Vagina (tissue), 2 donors: Measurements from ENCODE around the gene FOXO1. TPM values are rescaled to one million over a fixed set of nuclear protein-coding genes. Genes with fewer than 3 reads are reported as not detected.

Source experiments
- DNase-seq, 2 donors: peaks; one replicate each; pipeline ENCODE4 v3.0.0-alpha.2; 2017; ENCODE audit errors: extremely low spot score in 2 of 2
- H3K27ac ChIP-seq: fragments of 200-600 bp; sonication (generic); one replicate; pipeline ENCODE4 v1.5.1; 2019
- H3K27me3 ChIP-seq: fragments of 200-600 bp; sonication (generic); one replicate; pipeline ENCODE4 v1.5.1; 2019
- H3K36me3 ChIP-seq, 2 donors: fragments of 200-600 bp; sonication (generic); one replicate each; pipeline ENCODE4 v1.5.1; 2017 to 2019
- H3K4me1 ChIP-seq: fragments of 200-600 bp; sonication (generic); one replicate; pipeline ENCODE4 v1.5.1; 2019
- H3K4me3 ChIP-seq, 2 donors: fragments of 200-600 bp; sonication (generic); 1 replicate in 1 of 2; 2 replicates in 1 of 2; pipeline ENCODE4 v1.5.1; 2016 to 2019
- H3K9me3 ChIP-seq: fragments of 200-600 bp; sonication (generic); one replicate; pipeline ENCODE4 v1.5.1; 2019
- CTCF ChIP-seq, 3 experiments: fragments of 450-650 bp in 2 of 3; fragments of 200-600 bp in 1 of 3; sonication (generic) in 1 of 3; IDR thresholded peaks; one replicate each; pipeline ENCODE4 v1.5.1; 2017 to 2019; ENCODE audit warnings: antibody characterized with exemption in 3 of 3, mild to moderate bottlenecking in 2 of 3, moderate library complexity in 2 of 3
- POLR2A ChIP-seq, 2 donors: fragments of 450-650 bp; IDR thresholded peaks; one replicate each; pipeline ENCODE4 v1.6.1; 2017; ENCODE audit warnings: antibody characterized with exemption in 2 of 2, mild to moderate bottlenecking in 2 of 2, moderate library complexity in 2 of 2
- POLR2AphosphoS5 ChIP-seq, 2 donors: sonication (generic); formaldehyde crosslinking; IDR thresholded peaks; one replicate each; pipeline ENCODE4 v1.9.0; 2017; ENCODE audit warnings: antibody characterized with exemption in 2 of 2, mild to moderate bottlenecking in 2 of 2, low read depth in 1 of 2; ENCODE audit not compliant: insufficient read depth in 1 of 2
- intact Hi-C: fragments of 100-400 bp; cut with DNase I; formaldehyde crosslinking; loops from one replicate; pipeline ENCODE4 v1.15.1; 2023
- total RNA-seq: library from RNA; depleted of rRNA; stranded (reverse); fragments of >200 nt; gene quantifications from one replicate; pipeline ENCODE4 v1.2.3, GENCODE V29; 2016

FOXO1 gene
- total RNA-seq, 1 donor from 2014 or later = 64.1 TPM

DNA sequence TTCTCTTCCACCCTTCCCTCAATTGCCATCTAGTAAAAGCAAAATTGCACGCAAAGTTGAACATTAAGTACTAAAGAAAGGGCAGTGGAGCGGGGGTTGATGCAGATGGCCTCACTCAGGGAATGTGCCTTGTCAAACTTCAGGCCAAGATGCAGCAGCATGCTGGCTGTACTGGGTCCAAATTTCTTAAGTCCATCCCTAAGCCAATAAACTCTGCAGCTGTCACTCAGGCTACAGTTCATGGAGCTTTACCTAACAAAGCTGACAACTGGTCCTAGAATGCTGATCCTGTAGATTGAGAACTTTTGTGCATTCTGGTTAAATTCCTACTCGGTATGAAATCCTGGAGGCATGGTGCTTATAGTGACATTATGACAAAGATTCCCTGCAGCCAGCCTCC is 88.4 kb downstream of the FOXO1 start:
- Histone ChIP-seq H3K4me1 (peaks cover 75% of the 10 kb centered on the region), H3K27ac (no peak overlapping the region), H3K4me3 (no peak overlapping the region), H3K27me3 (no peaks in the 10 kb centered on the region), H3K36me3 (peaks cover 0 to 6% of the 10 kb centered on the region in 2 donors), H3K9me3 (no peaks in the 10 kb centered on the region)
- intact Hi-C loops = no loop called here
- no peak for DNase-seq
- TF ChIP-seq CTCF (IDR thresholded peaks at IDR 0.05) = no peak
- TF ChIP-seq POLR2A (IDR thresholded peaks at IDR 0.05) = no peak

DNA sequence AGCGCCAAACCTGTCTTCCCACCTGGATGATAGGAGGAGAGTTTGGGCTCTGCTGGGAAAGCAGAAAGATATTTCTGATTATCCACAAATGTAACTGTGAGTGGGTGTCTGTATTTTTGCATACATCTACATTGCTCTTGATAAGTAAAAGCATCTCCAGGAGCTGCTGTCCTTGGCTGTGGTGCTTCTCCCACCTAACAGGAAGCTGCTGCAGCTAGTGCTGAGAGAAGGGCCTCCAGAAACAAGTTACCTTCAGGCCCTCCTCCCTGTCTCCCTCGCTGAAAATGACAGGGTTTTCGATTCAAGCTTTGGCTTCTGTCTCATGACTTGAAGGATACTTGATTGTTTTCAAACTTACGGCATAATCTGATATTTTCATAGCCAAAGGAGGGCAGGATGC is 90.1 kb downstream of the FOXO1 start:
- no peaks in the 10 kb centered on the region for H3K36me3 ChIP-seq
- intact Hi-C loops = no loop called here
- H3K4me1 ChIP-seq = peaks cover 82% of the 10 kb centered on the region

DNA sequence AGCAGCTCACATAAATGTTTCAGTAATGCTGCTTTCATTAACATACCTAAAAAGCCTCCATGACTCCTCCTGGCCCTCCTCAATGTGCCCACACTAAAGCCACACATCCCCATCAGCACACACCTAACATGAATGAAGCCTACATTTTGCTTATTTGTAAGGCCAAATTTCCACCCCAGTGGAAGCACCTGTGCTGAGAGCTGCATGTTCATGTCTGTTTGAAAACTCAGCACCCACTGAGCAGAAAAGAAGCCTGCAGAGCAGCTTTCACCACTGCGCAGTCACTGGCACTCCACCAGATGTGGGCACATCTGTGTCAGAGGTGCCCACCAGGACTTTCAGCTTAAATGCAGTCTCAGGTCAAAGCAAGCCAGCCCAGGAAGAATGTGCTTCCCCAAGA is 93.5 kb downstream of the FOXO1 start:
- intact Hi-C loops = no loop called here
- TF ChIP-seq POLR2A (IDR thresholded peaks at IDR 0.05) (no peak), CTCF (IDR thresholded peaks at IDR 0.05) (no peak), POLR2AphosphoS5 (IDR thresholded peaks at IDR 0.05; ENCODE audit: insufficient read depth in 1 of 2, low read depth in 1 of 2) (no peak)
- no peaks in the 10 kb centered on the region for H3K27me3 ChIP-seq
- DNase-seq = no peak
- H3K9me3 ChIP-seq = no peaks in the 10 kb centered on the region
- H3K36me3 ChIP-seq = no peaks in the 10 kb centered on the region
- H3K4me1 ChIP-seq = peaks cover 76% of the 10 kb centered on the region
- H3K27ac ChIP-seq = no peak overlapping the region
- no peak overlapping the region for H3K4me3 ChIP-seq

More for the DNA sequence above, 90.1 kb downstream of the FOXO1 start:
- Histone ChIP-seq H3K27me3 (no peaks in the 10 kb centered on the region), H3K27ac (no peak overlapping the region), H3K9me3 (no peaks in the 10 kb centered on the region), H3K4me3 (no peak overlapping the region)
- no peak for TF ChIP-seq POLR2A (IDR thresholded peaks at IDR 0.05)
- no peak for TF ChIP-seq CTCF (IDR thresholded peaks at IDR 0.05)
- TF ChIP-seq POLR2AphosphoS5 (IDR thresholded peaks at IDR 0.05; ENCODE audit: insufficient read depth in 1 of 2, low read depth in 1 of 2) = no peak
- DNase-seq = no peak

DNA sequence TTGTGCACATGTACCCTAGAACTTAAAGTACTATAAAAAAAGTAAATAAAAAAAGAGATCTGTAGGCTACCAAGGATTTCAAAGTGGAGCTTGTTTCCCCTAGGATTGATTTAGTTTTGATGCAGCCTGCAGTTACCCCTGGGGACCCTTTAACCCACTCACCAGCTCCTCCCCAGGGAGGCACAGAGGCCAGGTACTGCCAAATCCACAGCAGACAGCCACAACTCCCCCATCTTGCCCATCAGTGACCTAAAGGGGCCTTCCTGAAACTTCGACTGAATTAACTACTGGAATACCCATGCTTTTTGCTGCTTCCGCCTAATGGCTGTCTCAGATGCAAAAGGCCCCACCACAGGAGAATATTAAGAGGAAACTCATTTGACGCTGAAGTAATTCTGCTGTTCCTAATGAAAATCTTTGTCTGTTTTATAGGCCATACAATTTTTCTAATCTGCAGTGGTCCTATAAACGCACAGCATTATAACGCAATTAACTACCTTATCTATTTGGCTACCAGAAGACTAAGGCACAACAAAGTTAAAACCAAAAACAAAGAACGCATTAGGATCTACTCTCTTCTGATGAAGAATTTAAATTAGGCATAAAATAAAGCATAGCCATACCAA is 95.0 kb downstream of the FOXO1 start:
- Histone ChIP-seq H3K27me3 (no peaks in the 10 kb centered on the region), H3K4me3 (no peak overlapping the region), H3K4me1 (peaks cover 71% of the 10 kb centered on the region), H3K27ac (no peak overlapping the region), H3K9me3 (no peaks in the 10 kb centered on the region), H3K36me3 (no peaks in the 10 kb centered on the region)
- DNase-seq = no peak
- intact Hi-C loops = no loop called here
- TF ChIP-seq CTCF (IDR thresholded peaks at IDR 0.05) = no peak
- TF ChIP-seq POLR2AphosphoS5 (IDR thresholded peaks at IDR 0.05; ENCODE audit: insufficient read depth in 1 of 2, low read depth in 1 of 2) = no peak
- no peak for TF ChIP-seq POLR2A (IDR thresholded peaks at IDR 0.05)

GRCh38 chr13:40570930-40571329 is 95.5 kb downstream of the FOXO1 start:
- no peak for TF ChIP-seq POLR2AphosphoS5 (IDR thresholded peaks at IDR 0.05; ENCODE audit: insufficient read depth in 1 of 2, low read depth in 1 of 2)
- no peak for TF ChIP-seq POLR2A (IDR thresholded peaks at IDR 0.05)
- no peak for TF ChIP-seq CTCF (IDR thresholded peaks at IDR 0.05)
- no peaks in the 10 kb centered on the region for H3K27me3 ChIP-seq

More at GRCh38 chr13:40570930-40571329, 95.5 kb downstream of the FOXO1 start:
- no peak overlapping the region for H3K27ac ChIP-seq
- H3K9me3 ChIP-seq = no peaks in the 10 kb centered on the region
- no peak overlapping the region for H3K4me3 ChIP-seq
- no peaks in the 10 kb centered on the region for H3K36me3 ChIP-seq
- H3K4me1 ChIP-seq = peaks cover 71% of the 10 kb centered on the region
- intact Hi-C loops = no loop called here
- no peak for DNase-seq
